HG02678 (cell line): Measurements from ENCODE around the gene BATF3.

Experiments used
- ATAC-seq: cut with Tn5 transposase; IDR thresholded peaks from one replicate; pipeline ENCODE4 v1.9.1; 2021; ENCODE audit warnings: mild to moderate bottlenecking, moderate library complexity; ENCODE audit not compliant: unreplicated experiment

The BATF3 gene

DNA sequence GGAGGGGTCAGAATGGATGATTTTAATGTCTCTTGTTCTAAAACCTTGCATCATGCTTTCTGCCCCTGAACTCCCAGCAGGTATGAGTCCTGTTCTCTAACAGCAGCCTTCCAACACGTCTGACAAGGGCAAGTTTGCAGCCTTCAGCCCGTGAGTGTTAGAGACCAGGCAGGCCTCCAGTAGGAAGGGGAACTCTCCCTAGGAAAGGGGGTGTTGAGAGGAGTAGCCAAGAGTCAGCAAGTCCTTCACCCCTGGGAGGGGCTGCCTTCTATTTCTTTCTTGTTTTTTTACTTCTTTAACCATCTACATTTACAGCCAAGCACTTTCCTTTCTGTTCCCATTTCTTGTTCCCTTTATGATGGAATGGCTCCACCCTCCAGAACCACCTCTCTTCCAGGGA, 14.2 kb downstream of the BATF3 start:
- no peak for ATAC-seq

DNA sequence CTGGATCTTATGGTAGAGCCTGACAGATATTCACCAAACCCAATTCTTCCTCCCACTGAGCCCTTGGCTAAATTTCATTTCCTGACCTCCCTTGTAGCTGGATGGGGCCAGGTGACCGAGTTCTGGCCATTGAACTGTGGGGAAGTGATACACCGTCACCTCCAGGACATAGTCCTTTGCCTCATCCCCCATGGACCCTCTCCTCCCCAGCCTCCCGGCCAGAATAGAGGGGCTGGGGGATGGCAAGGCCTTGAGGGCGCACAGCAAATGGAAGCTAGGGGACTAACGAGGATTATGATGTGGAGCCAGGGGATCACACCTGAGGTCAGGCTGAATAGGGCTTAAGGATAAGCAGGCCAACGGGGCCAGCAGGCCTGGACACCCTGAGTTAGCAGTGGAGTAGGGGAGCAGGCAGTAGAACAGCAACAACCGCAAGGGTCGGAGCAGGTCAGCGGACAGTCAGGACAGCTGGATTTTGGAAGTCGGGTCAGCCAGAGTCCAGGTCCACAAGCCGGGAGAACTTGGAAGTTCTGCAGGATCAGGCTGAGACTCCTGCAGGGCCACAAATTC, 15.0 kb downstream of the BATF3 start:
- ATAC-seq = no peak

DNA sequence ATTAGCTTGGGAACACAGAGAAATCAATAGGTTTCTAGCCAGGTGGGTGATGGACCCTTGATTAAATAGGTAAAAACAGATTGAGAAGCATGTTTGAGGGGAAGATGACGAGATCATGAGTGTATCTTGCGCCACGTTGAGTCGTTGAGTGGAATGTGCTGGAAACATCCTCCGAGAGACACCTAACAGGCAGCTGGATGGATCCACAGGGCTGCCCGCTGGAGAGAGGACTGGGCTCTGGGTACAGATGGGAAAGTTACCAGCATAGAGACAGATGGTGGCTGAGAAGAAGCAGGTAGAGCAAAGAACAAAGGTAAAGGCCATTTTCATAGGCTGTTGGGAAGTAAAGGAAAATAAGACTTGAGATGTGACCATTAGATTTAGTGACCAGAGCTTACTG, 15.6 kb downstream of the BATF3 start:
- ATAC-seq = no peak

DNA sequence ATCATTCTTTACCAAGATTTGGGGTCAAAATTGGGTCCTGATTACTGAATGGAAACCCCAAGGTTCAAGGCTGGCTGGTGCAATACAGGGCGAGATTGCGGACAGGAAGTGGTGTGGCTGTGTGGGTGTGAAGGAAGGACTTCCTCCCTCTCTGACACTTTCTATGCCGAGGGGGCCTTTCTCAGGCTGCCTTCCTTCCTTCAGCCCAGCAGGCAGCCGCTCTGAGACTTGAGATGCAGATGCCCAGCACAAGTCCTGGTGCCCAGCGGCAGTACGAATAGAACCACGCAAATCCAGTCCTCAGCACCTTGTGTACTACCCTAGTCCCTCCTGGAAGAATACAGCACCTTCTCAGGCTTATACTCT, 16.3 kb downstream of the BATF3 start:
- peak; percentile 71 for ATAC-seq

GRCh38 chr1:212680680-212681389, 18.8 kb downstream of the BATF3 start:
- no peak for ATAC-seq

- peak; percentile 55 for ATAC-seq
Observed at GRCh38 chr1:212678456-212679410, 20.9 kb downstream of the BATF3 start.

GRCh38 chr1:212677573-212677972, 22.1 kb downstream of the BATF3 start:
- ATAC-seq = no peak

DNA sequence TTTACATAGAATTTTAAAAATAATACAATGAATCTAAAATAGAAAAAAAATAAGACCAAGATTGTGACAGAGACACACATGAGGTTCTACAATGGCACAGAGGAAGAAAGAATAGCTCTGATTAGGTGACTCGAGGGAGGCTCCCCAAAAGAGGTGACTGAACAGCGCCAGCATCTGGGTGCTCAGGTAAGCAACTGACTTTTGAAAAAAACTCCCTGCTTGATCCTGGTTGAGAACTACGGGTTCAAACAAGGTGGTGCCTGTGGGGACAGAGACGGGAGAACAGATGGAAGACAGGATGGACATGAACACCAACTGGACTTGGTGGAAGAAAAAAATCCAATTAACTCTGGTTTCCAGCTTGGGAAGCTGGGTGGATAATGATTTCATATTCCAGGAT, 22.5 kb downstream of the BATF3 start:
- no peak for ATAC-seq

DNA sequence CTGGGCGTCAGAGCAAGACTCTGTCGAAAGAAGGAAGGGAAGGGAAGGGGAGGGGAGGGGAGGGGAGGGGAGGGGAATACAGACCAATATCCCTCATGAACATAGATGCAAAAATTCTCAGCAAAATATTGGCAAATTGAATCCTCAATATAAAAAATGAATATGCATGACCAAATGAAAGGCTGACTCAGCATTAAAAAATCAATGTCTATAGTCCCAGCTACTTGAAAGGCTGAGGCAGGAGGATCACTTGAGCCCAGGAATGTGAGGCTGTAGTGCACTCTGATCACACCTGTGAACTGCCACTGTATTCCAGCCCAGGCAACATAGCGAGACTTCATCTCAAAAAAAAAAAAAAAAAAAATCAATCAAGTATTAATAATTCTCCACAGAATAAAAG, 24.0 kb downstream of the BATF3 start:
- ATAC-seq = no peak

- no peak for ATAC-seq
Observed at GRCh38 chr1:212674872-212675271, 24.8 kb downstream of the BATF3 start.

DNA sequence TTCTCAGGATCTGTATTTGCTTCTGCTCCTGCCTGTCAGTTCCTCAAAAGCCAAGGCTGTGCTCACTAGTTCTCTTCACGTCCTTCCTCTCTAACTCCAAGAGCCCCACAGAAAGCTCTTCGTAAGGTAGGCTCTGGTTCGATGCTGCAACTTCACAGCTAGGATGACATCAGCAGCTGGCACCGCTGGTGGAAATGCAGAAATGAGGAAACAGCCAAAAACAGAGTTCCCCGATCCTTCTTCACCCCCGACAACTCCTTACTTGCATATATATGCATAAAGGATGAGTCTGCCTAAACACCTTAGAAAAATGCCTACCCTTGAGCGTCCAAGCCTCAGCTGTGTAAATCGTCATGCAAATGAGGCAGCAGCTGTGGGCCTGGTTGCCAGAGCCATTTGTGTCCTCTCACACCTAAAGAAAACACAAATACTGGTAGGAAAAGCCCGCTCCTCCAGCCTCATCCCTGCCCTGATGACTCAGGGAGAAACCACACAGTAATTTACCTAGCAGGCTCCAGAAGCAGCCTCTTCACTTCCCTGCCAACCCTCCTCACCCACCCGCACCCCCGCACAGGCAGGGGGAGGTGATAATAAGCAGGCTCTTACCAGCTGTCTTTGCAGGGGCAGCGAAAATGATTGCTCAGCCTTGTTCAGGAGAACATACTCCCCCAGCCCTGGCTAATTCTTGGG, 28.2 kb downstream of the BATF3 start:
- peak; percentile 51 for ATAC-seq

DNA sequence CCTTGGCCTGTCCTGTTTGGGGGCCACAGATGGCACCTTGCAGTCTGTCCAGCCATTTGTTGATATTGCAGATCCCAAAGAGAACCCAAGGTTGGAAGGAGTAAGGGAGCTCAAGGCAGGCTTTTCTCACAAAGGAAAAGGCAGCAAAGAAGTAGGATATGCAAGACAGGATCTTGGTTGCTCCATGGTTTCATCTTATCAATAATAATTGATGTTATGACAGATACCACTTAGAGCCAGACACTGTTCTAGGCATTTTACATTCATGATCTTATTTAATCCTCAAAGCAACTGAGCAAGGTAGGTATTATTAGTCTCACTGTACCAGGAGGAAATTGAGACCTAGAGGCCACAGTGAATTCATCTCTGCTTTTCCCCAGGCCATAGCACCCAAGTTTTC, 28.8 kb downstream of the BATF3 start:
- ATAC-seq = no peak

- ATAC-seq = no peak
Observed at GRCh38 chr1:212670301-212670700, 29.3 kb downstream of the BATF3 start.

DNA sequence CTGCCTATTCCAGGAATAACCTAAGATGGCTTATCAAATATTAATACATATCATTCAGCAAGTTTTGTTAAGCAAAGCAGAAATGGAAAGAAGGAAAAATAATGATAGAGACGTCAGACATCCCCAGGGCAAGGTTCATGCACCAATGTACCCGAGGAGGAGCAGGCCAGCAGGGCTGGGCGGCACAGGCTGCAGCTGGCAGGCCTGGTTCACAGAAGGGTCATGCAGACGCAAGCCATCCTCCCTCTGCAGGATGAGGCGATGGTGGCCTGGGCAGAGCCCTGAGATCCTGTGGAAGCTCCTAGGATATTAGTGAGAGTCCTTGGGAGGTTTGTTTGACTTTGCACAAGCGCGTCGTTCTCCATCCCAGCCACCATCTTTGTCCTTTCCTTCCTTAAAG, 30.0 kb downstream of the BATF3 start:
- no peak for ATAC-seq

DNA sequence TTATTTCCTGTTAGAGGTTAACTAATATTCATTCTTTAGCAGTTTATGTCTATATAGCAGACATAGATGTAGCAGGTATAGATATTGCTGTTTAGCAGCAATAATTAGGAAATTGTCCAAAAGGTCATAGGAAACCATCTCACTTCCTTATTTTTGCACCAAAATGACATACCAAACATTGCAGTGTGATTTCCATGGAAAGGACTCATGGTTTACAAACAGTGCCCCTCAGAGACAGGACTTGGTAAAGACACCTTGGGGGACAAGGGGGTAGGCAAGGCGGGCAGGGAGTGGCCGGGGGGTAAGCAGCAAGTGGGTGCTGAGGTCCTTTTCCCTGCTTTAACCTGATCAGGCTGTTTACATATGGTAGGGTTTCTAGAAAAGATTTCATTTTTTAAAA, 30.5 kb downstream of the BATF3 start:
- no peak for ATAC-seq

GRCh38 chr1:212668477-212668876, 31.2 kb downstream of the BATF3 start:
- ATAC-seq = no peak

DNA sequence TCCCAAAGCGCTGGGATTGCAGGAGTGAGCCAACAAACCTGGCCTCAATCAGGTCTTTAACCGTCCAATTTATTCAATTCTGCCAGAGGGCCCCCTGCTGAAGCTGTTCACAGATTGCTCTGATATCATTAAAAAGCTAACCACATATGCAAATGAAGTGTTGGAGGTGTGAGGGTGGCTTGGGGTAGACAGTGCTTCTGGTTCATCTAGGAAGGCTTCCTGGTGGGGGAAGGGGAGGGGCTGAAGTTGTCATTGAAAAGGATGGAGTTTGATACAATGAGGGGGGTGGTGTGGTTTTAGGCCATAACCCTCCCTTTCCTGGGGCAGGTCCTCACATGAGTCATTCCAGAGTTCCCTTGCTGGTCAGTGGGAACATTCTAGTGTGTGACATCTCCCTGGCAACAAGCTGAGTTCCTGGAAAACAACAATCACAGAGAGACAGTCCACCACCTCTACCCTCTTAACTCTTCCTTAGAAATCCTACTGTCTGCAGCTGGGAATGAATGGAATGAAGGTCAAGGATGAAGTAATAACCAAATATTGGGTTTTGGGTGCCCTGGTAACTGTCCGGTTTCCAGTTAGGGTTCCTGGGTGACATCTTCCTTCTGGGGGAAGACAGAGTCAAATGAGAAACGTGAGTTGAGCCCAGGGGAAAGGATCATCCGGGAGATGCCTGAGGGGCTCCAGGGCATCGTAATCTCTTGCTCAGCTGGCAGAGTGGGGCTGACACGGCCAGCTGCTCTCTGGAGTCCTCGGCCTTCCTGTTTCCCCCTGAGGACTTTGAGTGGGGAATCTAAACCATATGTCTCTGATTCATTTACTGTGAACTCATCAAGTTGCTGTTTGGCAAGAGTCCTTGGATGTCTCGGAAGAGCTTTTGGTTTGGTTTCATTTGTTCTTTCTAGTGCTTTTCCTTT, 32.2 kb downstream of the BATF3 start:
- no peak for ATAC-seq

DNA sequence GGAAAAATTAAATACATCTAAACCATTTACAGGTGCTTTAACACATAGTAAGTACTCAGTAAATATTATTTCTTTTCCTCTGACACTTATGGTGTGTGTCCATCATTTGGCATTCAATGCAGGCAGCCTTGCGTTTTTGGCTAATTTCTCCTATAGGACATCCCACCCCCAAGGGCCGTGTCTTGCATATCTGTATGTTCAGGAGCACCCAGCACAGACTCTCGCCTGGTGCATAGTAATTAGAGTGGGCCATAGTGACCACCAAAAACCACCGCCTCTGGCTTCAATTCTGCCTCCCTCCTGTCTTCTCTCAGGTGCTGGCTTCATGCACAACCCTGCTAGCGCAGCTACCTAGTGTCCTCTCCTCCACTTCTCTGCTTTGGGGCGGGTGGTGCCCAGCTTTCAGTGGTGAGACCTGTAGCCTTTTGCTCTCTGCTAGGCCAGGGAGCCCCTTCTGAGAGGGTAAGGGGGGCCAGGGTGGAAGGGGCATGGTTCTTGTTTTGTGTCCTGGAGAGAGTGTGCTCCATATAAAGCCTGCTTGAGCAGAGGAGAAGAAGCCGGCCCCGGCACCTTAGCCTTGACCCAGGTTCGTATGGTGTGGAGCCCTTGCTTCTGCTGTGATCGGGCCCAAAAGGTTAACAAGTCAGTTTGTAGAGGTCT, 33.4 kb downstream of the BATF3 start:
- ATAC-seq = no peak

GRCh38 chr1:212665241-212666115, 34.2 kb downstream of the BATF3 start:
- peak; percentile 90 for ATAC-seq
